ENCODE results near the gene TNFSF10. TPM values are rescaled to one million over a fixed set of nuclear protein-coding genes. Genes with fewer than 3 reads are reported as not detected.

Gene TNFSF10
- total RNA-seq, 1 donor from 2014 or later = not detected

DNA sequence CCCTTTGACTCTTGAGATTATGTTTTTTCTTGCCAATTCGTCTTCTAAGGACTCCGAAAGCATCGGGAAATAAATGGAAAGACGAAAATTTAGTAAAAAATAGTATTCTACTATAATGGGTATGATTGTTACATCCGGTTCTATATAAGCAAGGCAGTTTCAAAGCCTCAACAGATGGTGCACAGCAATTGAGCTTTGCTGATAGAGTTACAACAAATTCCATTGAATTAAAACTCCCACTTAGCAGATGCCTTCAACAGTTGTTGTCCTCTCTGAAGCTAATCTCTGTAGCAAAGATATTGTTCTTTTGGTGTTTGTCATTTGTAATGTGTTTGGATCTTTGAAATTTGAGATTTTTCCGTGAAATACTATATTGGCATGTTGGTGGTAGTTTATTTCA is 58.9 kb downstream of the TNFSF10 start:
- H3K9me3 Mint-ChIP-seq = no peaks in the 10 kb centered on the region
- TF ChIP-seq, protein P1, sequence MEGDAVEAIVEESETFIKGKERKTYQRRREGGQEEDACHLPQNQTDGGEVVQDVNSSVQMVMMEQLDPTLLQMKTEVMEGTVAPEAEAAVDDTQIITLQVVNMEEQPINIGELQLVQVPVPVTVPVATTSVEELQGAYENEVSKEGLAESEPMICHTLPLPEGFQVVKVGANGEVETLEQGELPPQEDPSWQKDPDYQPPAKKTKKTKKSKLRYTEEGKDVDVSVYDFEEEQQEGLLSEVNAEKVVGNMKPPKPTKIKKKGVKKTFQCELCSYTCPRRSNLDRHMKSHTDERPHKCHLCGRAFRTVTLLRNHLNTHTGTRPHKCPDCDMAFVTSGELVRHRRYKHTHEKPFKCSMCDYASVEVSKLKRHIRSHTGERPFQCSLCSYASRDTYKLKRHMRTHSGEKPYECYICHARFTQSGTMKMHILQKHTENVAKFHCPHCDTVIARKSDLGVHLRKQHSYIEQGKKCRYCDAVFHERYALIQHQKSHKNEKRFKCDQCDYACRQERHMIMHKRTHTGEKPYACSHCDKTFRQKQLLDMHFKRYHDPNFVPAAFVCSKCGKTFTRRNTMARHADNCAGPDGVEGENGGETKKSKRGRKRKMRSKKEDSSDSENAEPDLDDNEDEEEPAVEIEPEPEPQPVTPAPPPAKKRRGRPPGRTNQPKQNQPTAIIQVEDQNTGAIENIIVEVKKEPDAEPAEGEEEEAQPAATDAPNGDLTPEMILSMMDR (conservative IDR thresholded peaks at IDR 0.05) = no peak
- no peak overlapping the region for H3K27ac Mint-ChIP-seq (ENCODE audit: unreplicated experiment)
- peaks cover 2% of the 10 kb centered on the region for H3K27me3 Mint-ChIP-seq (ENCODE audit: low read depth)
- no peaks in the 10 kb centered on the region for H3K4me1 Mint-ChIP-seq
- no peak for DNase-seq (ENCODE audit: low read depth, low spot score)
- no peaks in the 10 kb centered on the region for H3K36me3 Mint-ChIP-seq (ENCODE audit: low read depth)
- H3K4me3 Mint-ChIP-seq = no peak overlapping the region

DNA sequence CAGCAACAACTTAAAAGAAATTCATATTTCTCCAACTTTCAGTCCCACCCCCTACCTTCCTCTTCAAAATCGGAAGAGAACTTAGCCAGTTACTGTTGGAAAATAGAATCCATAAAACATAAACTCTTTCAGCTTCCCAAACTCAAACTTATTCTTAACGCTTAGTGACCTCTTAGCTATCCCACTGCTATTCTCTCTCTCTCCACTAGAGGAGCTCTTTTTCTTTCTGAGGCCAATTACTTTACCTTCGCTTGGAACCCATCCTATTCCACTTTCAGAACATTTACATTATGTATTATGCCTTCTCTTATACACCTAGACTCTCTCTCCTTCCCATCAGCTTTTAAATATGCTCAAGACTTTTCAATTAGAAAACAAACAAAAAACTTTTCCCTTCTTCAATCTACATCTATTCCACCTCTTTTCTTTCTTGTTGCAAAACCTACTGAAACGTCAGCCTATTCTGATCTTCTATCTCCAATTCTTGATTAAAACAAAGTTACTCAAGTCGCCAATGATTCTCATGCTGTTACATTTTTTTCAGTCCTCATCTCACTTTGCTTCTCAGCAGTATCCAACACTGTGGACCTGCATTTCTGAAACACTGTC is 61.6 kb downstream of the TNFSF10 start:
- no peak for DNase-seq (ENCODE audit: low read depth, low spot score)
- TF ChIP-seq, protein P1 (conservative IDR thresholded peaks at IDR 0.05) = peak; percentile 82
- H3K27ac Mint-ChIP-seq (ENCODE audit: unreplicated experiment) = no peak overlapping the region
- H3K4me1 Mint-ChIP-seq = no peaks in the 10 kb centered on the region
- no peaks in the 10 kb centered on the region for H3K9me3 Mint-ChIP-seq
- H3K4me3 Mint-ChIP-seq = no peak overlapping the region
- H3K36me3 Mint-ChIP-seq (ENCODE audit: low read depth) = no peaks in the 10 kb centered on the region
- peaks cover 3% of the 10 kb centered on the region for H3K27me3 Mint-ChIP-seq (ENCODE audit: low read depth)

DNA sequence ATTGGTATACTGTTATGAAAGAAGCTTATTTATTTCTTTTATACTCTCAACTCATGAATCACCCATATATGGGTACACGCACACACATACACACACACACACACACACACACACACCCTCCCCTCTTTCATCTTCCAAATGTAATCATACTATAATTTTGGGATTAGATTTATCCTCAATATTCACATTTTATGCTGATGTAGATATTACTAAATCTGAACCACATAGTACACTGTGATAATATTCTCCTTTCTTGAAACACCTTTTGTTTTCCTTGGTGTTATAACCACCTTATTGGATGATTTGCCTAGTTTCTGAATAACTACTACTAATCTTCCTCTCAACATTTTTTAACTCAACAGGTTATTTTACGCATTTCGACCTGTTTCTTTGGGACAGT is 66.8 kb downstream of the TNFSF10 start:
- Mint-ChIP-seq H3K27ac (ENCODE audit: unreplicated experiment) (no peak overlapping the region), H3K27me3 (ENCODE audit: low read depth) (peaks cover 39% of the 10 kb centered on the region), H3K4me1 (no peaks in the 10 kb centered on the region), H3K4me3 (no peak overlapping the region), H3K36me3 (ENCODE audit: low read depth) (no peaks in the 10 kb centered on the region), H3K9me3 (no peaks in the 10 kb centered on the region)
- DNase-seq (ENCODE audit: low read depth, low spot score) = no peak
- TF ChIP-seq, protein P1 (conservative IDR thresholded peaks at IDR 0.05) = no peak

Other genes starting within 250 kb of the TNFSF10 start
- not detected in 2 replicates for gene GHSR, start 75.0 kb downstream of the TNFSF10 start, total RNA-seq
- gene NCEH1, start 187.6 kb upstream of the TNFSF10 start, total RNA-seq = 1.8 and 2.3 TPM in 2 replicates
- 79.6 and 82.0 TPM in 2 replicates for gene ECT2, start 227.3 kb upstream of the TNFSF10 start, total RNA-seq

All from neural crest cell (in vitro differentiated cells).